Glutamatergic neuron (in vitro differentiated cells): ENCODE data around the gene C3orf85. TPM values are rescaled to one million over a fixed set of nuclear protein-coding genes. Genes with fewer than 3 reads are reported as not detected.

Source experiments
- DNase-seq: peaks from one replicate; pipeline ENCODE4 v3.0.0; 2022
- H3K27ac Mint-ChIP-seq: one replicate; pipeline ENCODE4 v1.8.0; 2020; ENCODE audit warnings: mild to moderate bottlenecking, mixed read lengths, inconsistent platforms; ENCODE audit not compliant: unreplicated experiment
- H3K27me3 Mint-ChIP-seq: one replicate; pipeline ENCODE4 v1.8.0; 2020; ENCODE audit warnings: mild to moderate bottlenecking, moderate library complexity, mixed read lengths, inconsistent platforms; ENCODE audit not compliant: unreplicated experiment
- H3K36me3 Mint-ChIP-seq: one replicate; pipeline ENCODE4 v1.8.0; 2020; ENCODE audit warnings: mild to moderate bottlenecking, mixed read lengths, inconsistent platforms; ENCODE audit not compliant: unreplicated experiment
- H3K4me1 Mint-ChIP-seq: one replicate; pipeline ENCODE4 v1.8.0; 2020; ENCODE audit warnings: mild to moderate bottlenecking, low read depth, mixed read lengths, inconsistent platforms; ENCODE audit not compliant: unreplicated experiment
- H3K4me3 Mint-ChIP-seq: one replicate; pipeline ENCODE4 v1.8.0; 2020; ENCODE audit warnings: mild to moderate bottlenecking, mixed read lengths, inconsistent platforms; ENCODE audit not compliant: unreplicated experiment
- H3K9me3 Mint-ChIP-seq: one replicate; pipeline ENCODE4 v1.8.0; 2020; ENCODE audit warnings: mild to moderate bottlenecking, moderate library complexity, mixed read lengths, inconsistent platforms; ENCODE audit not compliant: unreplicated experiment
- total RNA-seq: library from RNA; stranded (reverse); fragmentation: NEBNext Ultra II Directional; extraction: Animal tissue kit (Norgen Biotek cat#: 25700); gene quantifications from one replicate; pipeline ENCODE4 v1.2.1, GENCODE V29; 2021; ENCODE audit not compliant: unreplicated experiment
- TF ChIP-seq, protein P1 (sequence below): fragments of 200-600 bp; sonication (generic); IDR thresholded peaks from one replicate; pipeline ENCODE4 v1.5.0; 2021; ENCODE audit not compliant: partially characterized antibody, unreplicated experiment

The C3orf85 gene
- total RNA-seq, 1 donor from 2014 or later: not detected

- no peak overlapping the region for H3K27ac Mint-ChIP-seq
- no peaks in the 10 kb centered on the region for H3K27me3 Mint-ChIP-seq
- TF ChIP-seq, protein P1, sequence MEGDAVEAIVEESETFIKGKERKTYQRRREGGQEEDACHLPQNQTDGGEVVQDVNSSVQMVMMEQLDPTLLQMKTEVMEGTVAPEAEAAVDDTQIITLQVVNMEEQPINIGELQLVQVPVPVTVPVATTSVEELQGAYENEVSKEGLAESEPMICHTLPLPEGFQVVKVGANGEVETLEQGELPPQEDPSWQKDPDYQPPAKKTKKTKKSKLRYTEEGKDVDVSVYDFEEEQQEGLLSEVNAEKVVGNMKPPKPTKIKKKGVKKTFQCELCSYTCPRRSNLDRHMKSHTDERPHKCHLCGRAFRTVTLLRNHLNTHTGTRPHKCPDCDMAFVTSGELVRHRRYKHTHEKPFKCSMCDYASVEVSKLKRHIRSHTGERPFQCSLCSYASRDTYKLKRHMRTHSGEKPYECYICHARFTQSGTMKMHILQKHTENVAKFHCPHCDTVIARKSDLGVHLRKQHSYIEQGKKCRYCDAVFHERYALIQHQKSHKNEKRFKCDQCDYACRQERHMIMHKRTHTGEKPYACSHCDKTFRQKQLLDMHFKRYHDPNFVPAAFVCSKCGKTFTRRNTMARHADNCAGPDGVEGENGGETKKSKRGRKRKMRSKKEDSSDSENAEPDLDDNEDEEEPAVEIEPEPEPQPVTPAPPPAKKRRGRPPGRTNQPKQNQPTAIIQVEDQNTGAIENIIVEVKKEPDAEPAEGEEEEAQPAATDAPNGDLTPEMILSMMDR: no peak
- peaks cover 5% of the 10 kb centered on the region for H3K4me1 Mint-ChIP-seq
- DNase-seq: no peak
- no peaks in the 10 kb centered on the region for H3K36me3 Mint-ChIP-seq
- peaks cover 1% of the 10 kb centered on the region for H3K9me3 Mint-ChIP-seq
- H3K4me3 Mint-ChIP-seq: no peak overlapping the region
Observed at GRCh38 chr3:109176726-109177125, 40.2 kb downstream of the C3orf85 start.

GRCh38 chr3:109177908-109178307, 41.4 kb downstream of the C3orf85 start:
- no peak overlapping the region for H3K27ac Mint-ChIP-seq
- H3K4me3 Mint-ChIP-seq: no peak overlapping the region
- no peaks in the 10 kb centered on the region for H3K27me3 Mint-ChIP-seq
- TF ChIP-seq, protein P1: no peak
- no peaks in the 10 kb centered on the region for H3K36me3 Mint-ChIP-seq
- peaks cover 5% of the 10 kb centered on the region for H3K4me1 Mint-ChIP-seq
- DNase-seq: no peak
- H3K9me3 Mint-ChIP-seq: peaks cover 1% of the 10 kb centered on the region

DNA sequence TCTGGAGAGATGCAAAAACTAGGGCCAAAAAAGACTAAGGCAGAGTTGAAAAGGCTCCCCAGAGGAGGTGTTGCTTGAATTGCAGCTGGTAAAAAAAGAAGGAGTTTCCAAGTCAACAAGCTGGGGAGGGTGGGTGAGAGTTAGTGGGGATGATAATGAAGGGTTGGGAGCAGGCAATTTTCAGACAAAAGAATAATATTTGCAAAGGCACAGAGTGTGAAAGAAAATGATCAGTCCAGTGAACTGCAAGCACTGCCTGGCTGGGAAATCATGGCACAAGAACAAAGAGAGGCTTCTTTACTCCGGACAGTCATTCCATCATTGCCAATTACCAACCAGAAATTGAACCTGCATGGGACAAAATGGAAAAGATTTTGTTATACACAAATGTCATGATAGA, 42.2 kb downstream of the C3orf85 start:
- peaks cover 1% of the 10 kb centered on the region for H3K9me3 Mint-ChIP-seq
- no peak overlapping the region for H3K4me3 Mint-ChIP-seq
- no peak for DNase-seq
- peak overlapping the region; percentile 14 for H3K27ac Mint-ChIP-seq
- TF ChIP-seq, protein P1: no peak
- no peaks in the 10 kb centered on the region for H3K36me3 Mint-ChIP-seq
- H3K4me1 Mint-ChIP-seq: peaks cover 5% of the 10 kb centered on the region
- H3K27me3 Mint-ChIP-seq: no peaks in the 10 kb centered on the region

- H3K36me3 Mint-ChIP-seq: no peaks in the 10 kb centered on the region
- peaks cover 11% of the 10 kb centered on the region for H3K9me3 Mint-ChIP-seq
- H3K4me1 Mint-ChIP-seq: peaks cover 23% of the 10 kb centered on the region
- H3K4me3 Mint-ChIP-seq: no peak overlapping the region
- no peak overlapping the region for H3K27ac Mint-ChIP-seq
- TF ChIP-seq, protein P1: no peak
- peaks cover 10% of the 10 kb centered on the region for H3K27me3 Mint-ChIP-seq
- no peak for DNase-seq
Observed at GRCh38 chr3:109184726-109185125, 48.2 kb downstream of the C3orf85 start.

DNA sequence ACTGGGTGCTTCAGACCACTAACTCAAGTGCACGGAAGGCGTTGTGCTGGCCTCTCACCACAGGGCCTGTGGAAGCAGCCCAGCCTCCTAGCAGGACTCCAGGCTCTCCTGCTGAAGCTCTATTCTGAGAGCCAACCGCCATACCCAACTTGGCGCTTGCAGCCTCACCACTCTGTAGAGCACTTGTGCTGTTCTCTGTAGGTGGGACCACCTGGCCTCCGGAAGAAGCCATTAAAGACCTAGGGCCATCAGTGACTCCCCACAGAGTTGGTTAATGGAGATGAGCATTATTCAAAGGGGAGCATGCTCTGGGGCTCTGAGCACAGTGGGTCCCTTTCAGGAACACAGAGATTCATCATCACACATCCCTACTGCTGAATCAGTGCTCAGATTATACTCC, 50.9 kb downstream of the C3orf85 start:
- H3K9me3 Mint-ChIP-seq: peaks cover 11% of the 10 kb centered on the region
- H3K36me3 Mint-ChIP-seq: no peaks in the 10 kb centered on the region
- TF ChIP-seq, protein P1: no peak
- peaks cover 14% of the 10 kb centered on the region for H3K27me3 Mint-ChIP-seq
- peak overlapping the region; percentile 68 for H3K4me3 Mint-ChIP-seq
- DNase-seq: peak; percentile 26
- peak overlapping the region; percentile 94 for H3K27ac Mint-ChIP-seq
- H3K4me1 Mint-ChIP-seq: peaks cover 31% of the 10 kb centered on the region
